EL (cell line): ENCODE data around the gene SSTR5.
"Not testable (repeated sequence)": the region's sequence is repeated elsewhere in the genome, so short reads cannot be mapped to it uniquely, and the experiment has no call there.

Source experiments
- DNase-seq: peaks from one replicate; pipeline ENCODE4 v3.0.0-alpha.2; 2016

The SSTR5 gene

DNA sequence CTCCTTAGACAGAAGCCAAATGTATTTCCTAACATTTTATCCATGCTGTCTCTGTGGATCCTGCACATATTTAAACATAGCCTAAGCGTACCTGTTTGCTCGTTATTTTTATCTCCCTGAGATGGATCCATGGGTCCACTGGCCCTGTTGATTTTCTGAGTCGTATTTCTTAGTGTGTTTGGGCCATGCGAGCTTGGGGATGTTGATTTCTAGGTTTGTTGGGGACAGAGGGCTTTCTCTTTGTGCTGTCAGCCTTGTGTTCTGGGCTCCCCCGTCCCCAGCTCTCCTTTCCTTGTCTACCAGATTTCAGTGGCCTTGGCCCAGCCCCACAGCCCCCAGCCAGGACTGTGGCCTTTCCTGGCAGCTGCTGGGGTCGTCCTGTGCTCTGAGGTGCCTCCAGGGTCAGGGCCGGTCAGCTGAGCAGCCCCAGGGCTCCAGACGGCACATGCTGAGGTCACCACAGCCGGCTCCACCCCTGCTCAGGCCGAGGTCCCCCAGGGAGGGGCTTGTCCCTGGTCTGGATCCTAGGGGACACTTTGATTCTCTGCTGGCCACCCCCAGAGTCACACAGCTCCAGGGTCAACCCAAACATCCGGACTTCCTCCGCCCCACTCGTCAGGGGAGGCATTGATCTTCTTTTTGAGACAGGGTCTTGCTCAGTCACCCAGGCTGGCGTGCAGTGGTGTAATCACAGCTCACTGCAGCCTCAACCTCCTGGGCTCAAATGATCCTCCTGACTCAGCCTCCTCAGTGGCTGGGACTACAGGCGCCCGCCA lies 4.4 kb downstream of the SSTR5 start:
- no peak for DNase-seq

DNA sequence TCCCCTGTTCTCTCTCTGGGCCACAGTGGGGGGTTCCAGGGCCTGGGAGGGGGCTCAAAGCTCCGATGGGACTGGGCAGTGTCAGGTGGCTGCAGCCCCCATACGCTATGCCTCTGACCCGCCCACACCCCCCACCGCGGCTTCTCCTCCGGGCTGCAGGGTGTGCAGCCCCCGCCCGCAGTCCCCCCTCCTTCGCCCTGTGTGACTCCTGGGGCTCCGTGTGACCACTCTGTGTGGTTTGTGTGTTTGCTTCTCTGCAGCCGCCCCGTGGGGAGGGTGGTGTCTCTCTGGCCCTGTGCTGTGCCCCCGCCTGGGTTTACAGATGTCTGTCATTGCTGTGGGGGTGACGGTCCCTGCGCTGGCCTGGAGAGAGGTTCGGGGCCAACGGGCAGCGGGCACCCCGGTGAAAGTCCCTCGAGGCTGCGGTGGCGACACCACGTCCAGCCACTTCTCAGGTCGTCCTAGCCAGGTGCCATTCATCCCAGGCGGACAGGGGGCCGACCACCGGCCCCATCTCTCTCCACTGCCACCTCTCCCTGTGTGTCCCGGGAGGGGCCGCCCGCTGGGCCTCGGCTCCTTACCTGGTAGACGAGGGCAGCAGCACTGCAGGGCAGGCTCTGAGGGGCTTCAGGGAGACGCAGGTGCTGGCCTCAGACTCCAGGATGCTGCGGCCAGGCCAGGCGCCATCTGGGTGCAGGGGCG lies 5.5 kb downstream of the SSTR5 start:
- DNase-seq, result no peak

DNA sequence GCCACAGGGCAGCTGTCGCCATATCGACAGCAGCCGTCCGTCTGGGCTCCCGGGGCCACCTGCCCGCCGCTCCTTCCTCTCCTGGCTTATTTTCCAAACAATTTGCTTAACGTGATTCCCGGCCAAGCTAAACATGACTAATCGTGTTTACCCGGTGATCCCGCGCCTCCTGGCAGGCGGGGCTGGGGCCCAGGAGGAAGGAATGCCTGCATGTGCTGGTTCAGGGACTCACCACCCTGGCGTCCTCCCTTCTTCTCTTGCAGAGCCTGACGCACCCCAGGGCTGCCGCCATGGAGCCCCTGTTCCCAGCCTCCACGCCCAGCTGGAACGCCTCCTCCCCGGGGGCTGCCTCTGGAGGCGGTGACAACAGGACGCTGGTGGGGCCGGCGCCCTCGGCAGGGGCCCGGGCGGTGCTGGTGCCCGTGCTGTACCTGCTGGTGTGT lies 6.1 kb downstream of the SSTR5 start:
- DNase-seq, result peak; percentile 26

DNA sequence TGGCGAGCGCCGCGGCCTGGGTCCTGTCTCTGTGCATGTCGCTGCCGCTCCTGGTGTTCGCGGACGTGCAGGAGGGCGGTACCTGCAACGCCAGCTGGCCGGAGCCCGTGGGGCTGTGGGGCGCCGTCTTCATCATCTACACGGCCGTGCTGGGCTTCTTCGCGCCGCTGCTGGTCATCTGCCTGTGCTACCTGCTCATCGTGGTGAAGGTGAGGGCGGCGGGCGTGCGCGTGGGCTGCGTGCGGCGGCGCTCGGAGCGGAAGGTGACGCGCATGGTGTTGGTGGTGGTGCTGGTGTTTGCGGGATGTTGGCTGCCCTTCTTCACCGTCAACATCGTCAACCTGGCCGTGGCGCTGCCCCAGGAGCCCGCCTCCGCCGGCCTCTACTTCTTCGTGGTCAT lies 6.8 kb downstream of the SSTR5 start:
- no peak for DNase-seq

DNA sequence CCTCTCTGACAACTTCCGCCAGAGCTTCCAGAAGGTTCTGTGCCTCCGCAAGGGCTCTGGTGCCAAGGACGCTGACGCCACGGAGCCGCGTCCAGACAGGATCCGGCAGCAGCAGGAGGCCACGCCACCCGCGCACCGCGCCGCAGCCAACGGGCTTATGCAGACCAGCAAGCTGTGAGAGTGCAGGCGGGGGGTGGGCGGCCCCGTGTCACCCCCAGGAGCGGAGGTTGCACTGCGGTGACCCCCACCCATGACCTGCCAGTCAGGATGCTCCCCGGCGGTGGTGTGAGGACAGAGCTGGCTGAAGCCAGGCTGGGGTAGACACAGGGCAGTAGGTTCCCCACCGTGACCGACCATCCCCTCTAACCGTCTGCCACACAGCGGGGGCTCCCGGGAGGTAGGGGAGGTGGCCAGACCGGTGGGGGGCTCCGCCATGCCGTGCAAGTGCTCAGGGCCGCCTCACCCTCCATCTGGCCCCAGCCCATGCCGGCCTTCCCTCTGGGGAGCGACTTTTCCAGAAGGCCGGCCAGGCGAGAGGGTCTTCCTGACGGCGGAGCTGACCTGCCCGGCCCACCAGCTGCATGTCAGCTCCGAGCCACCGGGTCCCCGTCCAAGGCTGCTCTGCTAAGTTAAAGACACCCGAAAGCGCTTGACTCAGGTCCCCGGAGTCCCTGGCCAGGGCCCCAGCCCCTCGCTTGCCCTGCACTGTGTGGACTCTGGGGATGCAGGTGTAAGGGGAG lies 7.4 kb downstream of the SSTR5 start:
- no peak for DNase-seq

DNA sequence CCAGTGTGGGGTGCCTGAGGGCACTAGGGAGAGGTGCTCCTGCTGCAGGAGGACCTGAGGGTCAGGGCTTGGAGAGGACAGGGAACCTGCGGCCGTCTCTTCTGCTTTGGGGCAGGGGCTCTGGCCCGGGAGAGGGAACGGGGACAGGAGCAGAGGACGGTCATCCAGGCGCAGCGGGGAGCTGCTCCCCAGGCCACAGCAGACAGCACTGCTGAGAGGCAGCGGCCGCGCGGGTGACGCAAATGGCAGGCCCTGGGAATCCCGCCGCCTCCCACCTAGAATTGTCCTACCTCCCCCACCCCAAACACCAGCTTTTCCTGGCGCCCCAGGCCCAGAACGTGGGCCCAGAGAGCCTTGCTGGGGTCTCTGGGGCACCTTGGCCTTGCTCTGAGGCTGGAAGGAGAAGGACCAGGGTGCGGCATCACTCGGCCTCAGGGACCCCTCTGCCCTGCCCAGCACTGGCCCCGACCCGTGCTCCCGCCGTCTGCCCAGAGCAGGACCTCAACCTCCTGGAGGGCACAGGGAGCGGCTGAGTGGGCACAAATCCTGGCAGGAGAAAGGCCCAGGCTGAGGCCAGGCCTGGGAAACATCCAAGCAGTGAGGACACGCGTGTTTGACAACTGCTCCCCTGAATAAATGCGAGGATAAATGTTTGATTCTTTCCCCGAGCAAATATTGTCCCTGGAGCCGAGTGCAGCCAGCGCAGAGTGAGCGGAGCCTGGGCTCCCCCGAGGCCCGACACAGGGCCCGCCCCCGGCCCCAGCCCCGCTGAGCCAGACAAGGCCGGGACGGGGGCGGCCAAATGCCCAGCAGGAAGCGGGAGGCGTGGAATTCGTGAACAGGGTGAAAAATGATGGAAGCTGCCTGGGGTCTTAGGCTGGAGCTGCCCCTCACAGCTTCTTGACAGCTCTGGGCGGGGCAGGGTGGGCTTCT lies 8.5 kb downstream of the SSTR5 start:
- no peak for DNase-seq

DNA sequence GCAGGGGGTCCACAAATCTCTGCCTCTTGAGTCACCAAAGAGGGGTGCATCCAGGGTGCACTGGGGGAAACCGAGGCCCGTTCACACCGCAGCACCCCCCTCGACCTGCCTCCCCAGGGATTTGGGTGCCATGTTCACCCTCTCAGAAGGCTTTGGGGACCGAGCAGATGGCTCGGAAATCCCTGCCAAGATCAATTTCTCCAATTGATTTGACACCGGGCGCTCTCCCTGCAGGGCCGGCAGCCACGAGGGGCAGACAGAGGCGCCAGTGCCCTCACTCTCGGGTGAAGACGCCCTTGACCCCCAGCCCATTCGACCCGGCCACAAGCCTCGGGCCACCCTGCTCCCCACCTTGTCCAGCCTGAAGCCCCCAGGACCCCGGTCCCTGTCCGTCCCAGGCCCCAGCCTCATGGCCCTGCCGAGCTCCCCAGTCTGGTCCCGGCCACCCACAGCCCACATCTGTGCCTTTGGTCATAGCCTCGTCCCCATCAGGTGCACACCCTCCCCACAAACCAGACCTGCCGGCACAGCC lies 9.3 kb downstream of the SSTR5 start:
- no peak for DNase-seq

DNA sequence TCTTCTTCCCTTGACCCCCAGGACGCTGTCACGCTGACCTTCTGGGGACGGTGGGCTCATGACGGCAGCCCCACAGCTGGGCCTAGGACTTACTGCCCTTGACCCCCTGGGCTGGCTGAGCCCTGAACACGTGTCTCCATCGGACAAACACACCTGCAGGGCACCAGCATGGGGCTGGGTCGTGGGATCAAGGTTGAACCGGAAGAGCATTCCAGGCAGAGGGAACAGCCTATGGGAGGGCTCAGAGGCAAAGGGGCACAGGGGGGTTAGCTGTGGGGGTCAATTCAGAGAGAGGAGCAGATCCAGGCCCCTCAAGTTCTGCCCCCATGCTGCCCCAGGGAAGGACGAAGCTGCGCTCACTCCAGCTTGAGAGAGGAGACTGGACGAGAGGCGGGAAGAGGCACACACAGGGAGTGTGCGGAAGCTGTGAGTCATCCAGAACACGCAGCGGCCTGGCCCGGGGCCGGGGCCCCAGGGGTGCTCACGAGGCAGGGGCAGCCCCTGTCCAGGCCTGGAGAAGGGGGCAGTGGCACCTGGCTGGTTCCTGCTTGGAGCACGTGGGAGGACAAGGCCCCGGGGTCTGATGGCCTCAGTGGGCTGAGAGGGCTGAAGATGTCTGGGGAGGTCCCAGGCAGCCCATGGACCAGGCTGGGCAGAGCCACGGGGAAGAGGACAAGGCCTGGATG lies 9.9 kb downstream of the SSTR5 start:
- DNase-seq, result peak; percentile 60

DNA sequence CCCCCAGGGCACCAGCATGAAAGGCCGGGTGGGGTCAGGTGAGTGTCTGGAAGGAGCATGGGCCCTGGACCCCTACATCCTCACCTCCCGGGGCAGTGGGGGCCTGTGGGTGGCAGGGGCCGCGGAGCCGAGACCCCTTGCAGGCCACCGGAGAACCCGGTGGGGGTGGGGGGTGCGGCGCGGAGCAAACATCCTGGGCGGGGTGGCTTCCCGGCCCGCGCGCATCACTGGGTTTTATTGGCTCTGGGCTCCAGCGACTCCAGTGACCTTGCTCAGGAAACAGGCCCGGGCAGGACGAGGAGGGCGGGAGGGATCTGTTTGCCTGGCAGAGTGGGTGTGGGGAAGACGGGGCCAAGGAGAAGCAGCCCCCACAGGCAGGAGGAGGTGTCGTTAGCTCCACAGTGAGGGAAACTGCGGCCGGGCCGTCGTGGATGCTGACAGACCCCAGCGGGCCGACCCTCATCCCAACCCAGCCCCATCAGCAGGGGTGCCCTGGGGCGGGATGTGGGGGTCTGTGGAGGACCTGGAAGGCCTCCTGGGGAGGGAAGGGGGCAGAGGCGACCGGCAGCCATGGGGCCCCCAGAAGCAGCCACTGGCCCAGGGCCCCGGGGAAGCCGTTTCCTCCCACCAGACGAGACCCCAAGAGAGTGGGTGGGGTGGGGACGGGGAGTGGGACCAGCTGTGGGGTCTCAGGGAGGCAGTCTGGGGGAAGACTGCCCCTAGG lies 10.6 kb downstream of the SSTR5 start:
- DNase-seq, result peak; percentile 29

DNA sequence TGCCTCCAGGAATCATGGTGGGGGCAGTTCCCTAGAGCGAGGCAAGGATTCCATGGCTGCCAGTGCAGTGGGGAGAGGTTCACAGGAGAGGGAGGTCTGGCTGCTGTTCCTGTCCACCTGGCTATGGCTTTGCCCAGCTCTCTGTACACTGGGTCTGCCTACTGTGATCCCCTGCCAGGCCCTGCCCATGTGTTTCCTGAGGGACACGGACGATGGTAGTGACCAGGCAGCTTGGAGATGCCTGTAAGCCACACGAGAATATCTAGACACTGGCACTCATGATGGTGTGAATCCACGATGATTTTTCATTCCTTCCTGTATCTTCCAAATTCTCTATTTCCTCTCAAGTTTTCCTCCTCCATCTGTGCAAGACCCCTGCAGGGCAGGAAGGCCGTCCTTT lies 12.4 kb downstream of the SSTR5 start:
- no peak for DNase-seq

DNA sequence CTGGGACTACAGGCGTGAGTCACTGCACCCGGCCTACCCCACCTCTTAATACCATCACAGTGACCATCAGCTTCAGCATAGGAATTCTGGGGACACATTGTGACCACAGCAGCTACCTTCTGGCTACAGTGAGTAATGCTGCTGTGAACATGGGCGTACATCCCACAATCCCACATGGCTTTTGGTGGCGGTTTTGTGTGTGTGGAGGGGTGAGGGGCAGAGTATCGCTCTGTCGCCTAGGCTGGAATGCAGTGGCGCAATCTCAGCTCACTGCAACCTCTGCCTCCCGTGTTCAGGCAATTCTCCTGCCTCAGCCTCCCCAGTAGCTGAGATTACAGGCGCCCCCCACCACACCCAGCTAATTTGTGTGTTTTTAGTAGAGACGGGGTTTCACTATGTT lies 13.9 kb downstream of the SSTR5 start:
- DNase-seq, result not testable (repeated sequence)

DNA sequence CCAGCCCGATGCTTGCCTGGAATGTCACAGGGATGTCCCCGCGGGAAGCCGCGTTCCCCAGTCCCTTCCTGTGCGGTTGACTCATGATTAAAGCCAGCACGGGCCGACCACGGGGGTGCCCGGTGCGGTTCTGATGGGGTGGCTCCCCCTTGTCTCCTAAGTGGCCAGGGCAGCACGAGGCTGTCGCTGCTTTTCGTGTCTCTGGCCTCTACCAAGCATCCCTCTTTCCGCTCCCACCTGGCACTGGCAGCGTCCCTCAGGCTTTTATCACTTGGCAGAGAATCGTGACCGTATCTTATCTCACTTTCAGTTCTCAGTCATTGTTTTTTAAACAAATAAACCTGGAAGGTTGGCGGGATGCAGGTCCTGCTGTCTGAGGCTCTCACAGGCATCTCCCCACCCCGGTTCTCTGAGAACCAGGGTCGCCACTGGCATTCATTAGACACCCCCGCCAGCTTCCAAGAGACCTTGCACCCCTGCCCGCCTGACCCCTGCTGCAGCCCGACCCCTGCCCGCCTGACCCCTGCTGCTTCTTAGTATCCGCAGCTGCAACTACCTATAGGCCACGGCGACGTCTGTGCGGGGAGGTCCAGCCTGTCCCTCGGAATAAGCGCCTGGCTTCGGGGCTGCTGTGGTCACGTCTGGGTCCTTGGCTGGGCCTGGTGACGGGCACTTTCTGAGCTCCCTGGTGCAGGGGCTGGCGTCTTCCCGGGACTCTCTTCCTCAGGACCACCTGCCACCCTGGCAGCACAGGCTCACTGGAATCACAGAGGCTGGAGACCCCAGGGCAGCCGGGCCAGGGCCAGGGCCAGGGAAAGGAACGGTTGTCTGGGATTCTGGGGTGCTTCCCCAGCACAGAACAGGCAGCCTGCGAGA lies 16.0 kb downstream of the SSTR5 start:
- no peak for DNase-seq

DNA sequence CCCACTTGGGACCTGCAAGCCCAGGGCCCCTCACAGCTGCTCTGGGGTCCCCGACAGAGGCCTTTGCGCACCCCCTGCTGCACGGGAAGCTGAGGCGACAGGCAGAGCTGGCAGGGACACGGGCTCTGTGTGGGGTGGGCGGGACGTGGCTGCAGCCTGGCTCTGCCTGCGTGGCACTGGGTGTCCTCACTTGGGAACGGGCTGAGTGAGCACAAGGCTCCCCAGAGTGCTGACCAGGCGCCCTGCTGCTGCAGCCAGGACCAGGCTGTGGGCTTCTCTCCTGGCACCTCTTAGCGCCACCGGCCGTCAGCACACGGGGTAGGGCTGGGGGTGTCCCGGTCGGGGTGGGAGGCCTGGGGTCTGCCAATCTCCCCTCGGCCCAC lies 16.9 kb downstream of the SSTR5 start:
- DNase-seq, result no peak

DNA sequence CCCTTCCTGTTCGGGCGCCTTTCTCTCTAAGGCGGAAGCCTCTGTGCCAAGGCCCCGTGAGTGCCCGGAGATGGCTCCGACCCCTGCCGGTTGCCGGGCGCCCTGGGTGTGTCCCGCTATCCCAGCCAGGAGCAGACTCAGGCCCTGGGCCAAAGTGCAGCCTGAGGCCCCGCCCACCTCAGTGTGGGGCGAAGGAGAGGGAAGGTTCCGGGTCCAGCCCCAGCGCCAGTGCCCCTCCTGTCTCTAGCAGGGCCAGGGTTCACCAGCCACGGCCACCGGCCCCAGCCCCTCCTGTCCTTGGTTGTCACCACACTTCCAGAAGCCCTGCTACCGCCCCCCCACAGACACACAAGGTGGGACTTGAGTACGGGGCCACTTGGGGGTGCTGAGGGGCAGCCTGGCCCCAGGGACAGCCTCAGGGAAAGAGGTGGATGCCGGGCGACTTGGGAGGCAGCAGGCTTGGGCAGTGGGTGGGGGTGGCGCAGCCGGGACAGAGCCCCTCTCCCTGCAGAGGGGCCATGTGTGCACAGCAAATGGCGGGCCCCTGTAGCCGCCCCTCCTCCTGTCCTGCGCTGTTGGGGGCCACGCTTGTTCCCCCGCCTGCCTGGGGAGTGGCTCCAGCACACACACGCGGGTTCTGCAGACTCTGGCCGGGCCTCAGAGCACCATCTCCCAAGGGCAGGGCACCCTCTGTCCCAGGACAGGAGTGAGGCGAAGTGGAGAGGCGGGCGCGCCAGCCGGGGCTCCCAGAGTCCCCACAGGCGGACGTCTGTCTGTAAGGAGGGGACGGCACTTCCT lies 17.5 kb downstream of the SSTR5 start:
- DNase-seq, result no peak

DNA sequence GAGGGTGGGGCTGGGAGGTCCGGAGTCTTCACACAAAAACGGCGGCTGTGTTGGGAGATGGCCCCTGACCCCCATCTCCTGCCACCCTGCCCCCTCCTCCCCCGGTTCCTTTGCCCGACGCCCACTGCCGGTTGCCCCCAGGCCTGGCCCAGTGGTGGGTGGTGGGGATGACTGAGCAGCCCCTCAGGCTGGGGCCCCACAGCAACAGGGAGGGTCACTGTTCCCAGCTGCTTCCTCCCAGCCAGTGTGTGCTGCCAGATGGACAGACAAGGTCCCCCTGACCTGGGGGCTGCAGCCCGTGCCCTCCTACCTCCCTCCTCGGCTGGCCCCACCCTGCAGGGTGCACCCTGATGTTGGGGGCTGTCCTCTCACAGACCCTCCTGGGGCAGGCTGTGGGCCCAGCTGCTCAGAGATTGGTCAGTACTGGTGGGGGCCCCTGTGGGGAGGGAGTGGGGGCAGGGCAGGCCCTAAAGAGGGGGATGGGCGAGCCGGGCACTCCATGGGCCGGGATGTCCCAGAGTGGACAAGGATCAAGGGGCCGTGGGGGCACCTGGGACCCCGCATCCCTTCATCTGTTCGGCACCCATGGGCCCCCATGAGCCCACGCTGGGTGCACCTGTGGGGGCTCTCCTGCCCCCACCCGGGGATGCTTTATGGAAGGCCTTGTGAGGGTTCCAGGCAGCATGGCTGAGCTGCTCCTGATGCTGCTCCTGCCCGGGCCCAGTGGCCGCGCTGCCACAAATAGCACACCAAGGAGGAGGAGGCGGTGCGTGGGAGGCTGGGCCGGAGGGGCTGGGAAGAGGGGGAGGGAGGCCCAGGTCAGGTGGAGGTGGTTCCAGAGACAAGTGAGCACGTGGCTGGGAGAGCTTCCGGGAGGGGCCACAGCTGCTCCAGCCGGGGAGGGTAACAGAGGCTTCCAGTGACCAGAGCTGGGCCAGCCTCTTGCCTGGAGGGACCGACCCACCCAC lies 18.4 kb downstream of the SSTR5 start:
- no peak for DNase-seq

DNA sequence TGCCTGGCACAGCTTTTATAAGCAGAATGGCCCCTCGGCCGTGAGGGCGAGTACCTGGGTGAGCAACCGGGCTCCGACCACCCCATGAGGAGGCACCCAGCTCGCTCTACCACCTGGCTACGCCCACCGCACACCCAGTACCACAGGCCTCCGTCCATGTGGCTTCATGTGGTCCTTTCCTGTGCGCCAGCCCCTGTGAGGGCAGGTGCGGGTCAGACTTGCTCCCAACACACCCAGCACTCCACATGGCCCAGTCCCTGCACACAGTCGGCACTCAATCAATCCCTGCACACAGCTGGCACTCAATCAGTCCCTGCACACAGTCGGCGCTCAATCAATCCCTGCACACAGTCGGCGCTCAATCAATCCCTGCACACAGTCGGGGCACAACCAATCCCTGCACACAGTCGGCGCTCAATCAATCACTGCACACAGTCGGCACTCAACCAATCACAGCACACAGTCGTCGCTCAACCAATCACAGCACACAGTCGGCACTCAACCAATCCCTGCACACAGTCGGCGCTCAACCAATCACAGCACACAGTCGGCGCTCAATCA lies 19.5 kb downstream of the SSTR5 start:
- no peak for DNase-seq

DNA sequence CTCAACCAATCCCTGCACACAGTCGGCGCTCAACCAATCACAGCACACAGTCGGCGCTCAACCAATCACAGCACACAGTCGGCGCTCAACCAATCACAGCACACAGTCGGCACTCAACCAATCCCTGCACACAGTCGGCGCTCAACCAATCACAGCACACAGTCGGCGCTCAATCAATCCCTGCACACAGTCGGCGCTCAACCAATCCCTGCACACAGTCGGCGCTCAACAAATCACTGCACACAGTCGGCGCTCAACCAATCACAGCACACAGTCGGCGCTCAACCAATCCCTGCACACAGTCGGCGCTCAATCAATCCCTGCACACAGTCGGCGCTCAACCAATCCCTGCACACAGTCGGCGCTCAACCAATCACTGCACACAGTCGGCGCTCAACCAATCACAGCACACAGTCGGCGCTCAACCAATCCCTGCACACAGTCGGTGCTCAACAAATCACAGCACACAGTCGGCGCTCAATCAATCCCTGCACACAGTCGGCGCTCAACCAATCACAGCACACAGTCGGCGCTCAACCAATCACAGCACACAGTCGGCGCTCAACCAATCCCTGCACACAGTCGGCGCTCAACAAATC lies 20.2 kb downstream of the SSTR5 start:
- not testable (repeated sequence) for DNase-seq
